K562 (cell line): Measurements from ENCODE around the gene LAMTOR1. TPM values are rescaled to one million over a fixed set of nuclear protein-coding genes. Genes with fewer than 3 reads are reported as not detected.

Experiments used
- ATAC-seq: fragments of 200-7000 bp; cut with Tn5 transposase; 3 replicates; pipeline ENCODE4 v1.9.1; 2020; ENCODE audit warnings: moderate library complexity
- BruUV-seq: library from RNA; stranded (reverse); fragments of 400-500 nt; replicated peaks from 2 replicates; lab custom pipeline; 2021; lab: Mats Ljungman, UMichigan
- CTCF ChIA-PET: fragments of 300-600 bp; formaldehyde crosslinking; extraction: SDS; loops from one replicate; lab custom pipeline; 2021; ENCODE audit warnings: low intra/inter-chr PET ratio; lab: Yijun Ruan, JAX
- POLR2A ChIA-PET: fragments of 300-600, 350-650 bp; sonication (Branson Sonifier 250); formaldehyde crosslinking; extraction: SDS; loops from one replicate; lab custom pipeline; 2021; ENCODE audit warnings: antibody characterized with exemption, inconsistent platforms; lab: Yijun Ruan, JAX
- DNase-seq, 4 experiments: peaks; one replicate each; pipeline versions ENCODE4 v3.0.0 to v3.0.0-alpha.2; 2011 to 2018; ENCODE audit warnings: low spot score in 3 of 4, mixed read lengths in 3 of 4; ENCODE audit errors: extremely low read depth in 1 of 4
- FAIRE-seq: peaks from 2 replicates; lab custom pipeline; 2011; peaks lifted over from hg19 to GRCh38; lab: Jason Lieb, UNC
- H2AFZ ChIP-seq: 2 replicates; pipeline ENCODE4 v1.6.0; 2011; ENCODE audit warnings: low read depth, low read length, control low read depth, inconsistent platforms
- H3K27ac ChIP-seq: fragments of 200-600 bp; 3 replicates; pipeline ENCODE4 v1.8.0; 2011; ENCODE audit warnings: low read depth, mild to moderate bottlenecking, control low read depth, inconsistent platforms, low read length, moderate library complexity, mixed read lengths; ENCODE audit errors: extremely low read depth
- H3K27me3 ChIP-seq, 2 experiments: fragments of 300-600 bp in 1 of 2; 2 replicates in 1 of 2; 3 replicates in 1 of 2; pipeline versions ENCODE4 v1.6.0 to v1.8.0; 2011; ENCODE audit warnings: inconsistent platforms in 2 of 2, low read length in 2 of 2, mild to moderate bottlenecking in 1 of 2, mixed read lengths in 1 of 2, moderate library complexity in 1 of 2; ENCODE audit not compliant: control insufficient read depth in 2 of 2, insufficient read depth in 2 of 2
- H3K36me3 ChIP-seq: fragments of 300-600 bp; 3 replicates; pipeline ENCODE4 v1.8.0; 2011; ENCODE audit warnings: mild to moderate bottlenecking, low read length, inconsistent platforms; ENCODE audit not compliant: control insufficient read depth, insufficient read depth
- H3K4me1 ChIP-seq, 2 experiments: fragments of 200-600 bp in 1 of 2; replicated peaks in 1 of 2; 2 replicates in 1 of 2; 3 replicates in 1 of 2; pipeline versions ENCODE4 v1.5.1 to v1.8.0; 2011; ENCODE audit warnings: inconsistent platforms in 2 of 2, low read length in 2 of 2, mild to moderate bottlenecking in 1 of 2, mixed read lengths in 1 of 2, moderate library complexity in 1 of 2; ENCODE audit not compliant: control insufficient read depth in 2 of 2, insufficient read depth in 2 of 2
- H3K4me2 ChIP-seq: 2 replicates; pipeline ENCODE4 v1.6.1; 2011; ENCODE audit warnings: low read length, control low read depth, inconsistent platforms, mixed read lengths; ENCODE audit not compliant: insufficient read depth
- H3K4me3 ChIP-seq: fragments of 200-600 bp; sonication (generic), shearing (Covaris generic); 2 replicates; pipeline ENCODE4 v1.5.1; 2016; ENCODE audit warnings: control low read depth, inconsistent platforms
- H3K79me2 ChIP-seq: fragments of 200-600 bp; 3 replicates; pipeline ENCODE4 v1.8.0; 2011; ENCODE audit warnings: low read length, inconsistent platforms; ENCODE audit not compliant: control insufficient read depth, insufficient read depth
- H3K9ac ChIP-seq, 2 experiments: 2 replicates each; pipeline versions ENCODE4 v1.6.0 to v1.6.1; 2011; ENCODE audit warnings: low read depth in 2 of 2, low read length in 2 of 2, control low read depth in 1 of 2, inconsistent platforms in 1 of 2, mild to moderate bottlenecking in 1 of 2, mixed read lengths in 1 of 2; ENCODE audit not compliant: insufficient read depth in 1 of 2
- H3K9me1 ChIP-seq: one replicate; pipeline ENCODE4 v1.6.0; 2011; ENCODE audit warnings: inconsistent platforms, mild to moderate bottlenecking, low read length, moderate library complexity; ENCODE audit not compliant: control insufficient read depth, insufficient read depth
- H3K9me3 ChIP-seq: replicated peaks from 2 replicates; pipeline ENCODE4 v1.5.1; 2011; ENCODE audit warnings: low read depth, low read length, inconsistent platforms; ENCODE audit not compliant: control insufficient read depth, insufficient read depth
- H4K20me1 ChIP-seq: replicated peaks from 2 replicates; pipeline ENCODE4 v1.6.1; 2011; ENCODE audit warnings: low read length, inconsistent platforms, mixed read lengths; ENCODE audit not compliant: control insufficient read depth, insufficient read depth
- ESRRB ChIP-seq: fragments of 250-450 bp; sonication (Bioruptor Pico); IDR thresholded peaks from 2 replicates; pipeline ENCODE4 v1.5.0; 2020; ENCODE audit warnings: mild to moderate bottlenecking, moderate library complexity, borderline replicate concordance
- FOXJ2 ChIP-seq: fragments of 200-800 bp; sonication (Bioruptor generic); IDR thresholded peaks from 2 replicates; pipeline ENCODE4 v1.6.1; 2016; ENCODE audit warnings: missing genetic modification characterization, missing compliant biosample characterization
- RBM14 ChIP-seq: fragments of 200-400 bp; formaldehyde crosslinking; IDR thresholded peaks from 2 replicates; pipeline ENCODE4 v1.6.1; 2018; ENCODE audit warnings: low read depth, mild to moderate bottlenecking, low read length, moderate library complexity, borderline replicate concordance; ENCODE audit not compliant: insufficient read depth
- RFX1 ChIP-seq: fragments of 450-650 bp; IDR thresholded peaks from 2 replicates; pipeline ENCODE4 v1.6.1; 2016; ENCODE audit warnings: mild to moderate bottlenecking, moderate library complexity
- TOE1 ChIP-seq, 2 experiments: fragments of 450-650 bp in 1 of 2; sonication (generic) in 1 of 2; formaldehyde crosslinking in 1 of 2; IDR thresholded peaks; 2 replicates each; pipeline versions ENCODE4 v1.7.1 to v1.8.0; 2016 to 2022; ENCODE audit warnings: borderline replicate concordance in 2 of 2, mild to moderate bottlenecking in 2 of 2, antibody characterized with exemption in 1 of 2, inconsistent platforms in 1 of 2, low read depth in 1 of 2, missing genetic modification reagents in 1 of 2, moderate library complexity in 1 of 2
- WGBS: fragments of 100-300 bp; shearing (Covaris generic); methylation state at CpG from one replicate; pipeline ENCODE4 v1.1.6; 2016; ENCODE audit warnings: low coverage, mixed read lengths; ENCODE audit not compliant: insufficient coverage; ENCODE audit errors: missing lambda C conversion rate; 5-methylcytosine and 5-hydroxymethylcytosine counted together
- in situ Hi-C: fragments of 300-500 bp; cut with MboI; formaldehyde crosslinking; loops from 4 replicates; pipeline ENCODE4 v1.15.0; 2018; ENCODE audit warnings: inconsistent platforms, mixed read lengths
- intact Hi-C: fragments of 100-400 bp; cut with micrococcal nuclease; formaldehyde crosslinking; loops from 2 replicates; pipeline ENCODE4 v1.14.2; 2022
- polyA plus RNA-seq, 8 experiments: library from polyadenylated mRNA; depleted of rRNA in 4 of 8; stranded (reverse) in 5 of 8; unstranded in 3 of 8; fragments of >200 nt; fragmentation: Nextera tagmentation in 2 of 8; fragmentation: Illumina TruSeq in 1 of 8; extraction: Ambion mirVana in 2 of 8; extraction: Trizol in 1 of 8; gene quantifications; 2 replicates each; pipeline versions ENCODE4 v1.2.1 to v1.2.3, GENCODE V29; 2011 to 2014; ENCODE audit warnings: inconsistent platforms in 1 of 8, missing spikeins in 1 of 8
- total RNA-seq, 7 experiments: library from RNA; depleted of rRNA in 6 of 7; stranded (reverse); fragments of >200 nt in 6 of 7; fragmentation: Illumina TruSeq in 2 of 7; extraction: Trizol in 2 of 7; gene quantifications; 2 replicates each; pipeline versions ENCODE4 v1.2.1 to v1.2.3, GENCODE V29; 2011 to 2021; ENCODE audit warnings: low replicate concordance in 1 of 7
- TF ChIP-seq, protein P1 (sequence below), 2 experiments: IDR thresholded peaks in 1 of 2; conservative IDR thresholded peaks in 1 of 2; 2 replicates each; pipeline ENCODE4 v1.6.1; 2016; ENCODE audit warnings: low read depth in 2 of 2, mild to moderate bottlenecking in 1 of 2, missing compliant biosample characterization in 1 of 2, missing genetic modification characterization in 1 of 2, moderate library complexity in 1 of 2
- TF ChIP-seq, protein P2 (sequence below): sonication (generic); IDR thresholded peaks from 2 replicates; pipeline ENCODE4 v1.6.1; 2016

The LAMTOR1 gene
- total and polyA plus RNA-seq, 9 of the 15 experiments (the other 6 are each of a cell fraction or from before 2014, with no cell fraction given) = 62.6 to 104 (median 85.3) TPM

DNA sequence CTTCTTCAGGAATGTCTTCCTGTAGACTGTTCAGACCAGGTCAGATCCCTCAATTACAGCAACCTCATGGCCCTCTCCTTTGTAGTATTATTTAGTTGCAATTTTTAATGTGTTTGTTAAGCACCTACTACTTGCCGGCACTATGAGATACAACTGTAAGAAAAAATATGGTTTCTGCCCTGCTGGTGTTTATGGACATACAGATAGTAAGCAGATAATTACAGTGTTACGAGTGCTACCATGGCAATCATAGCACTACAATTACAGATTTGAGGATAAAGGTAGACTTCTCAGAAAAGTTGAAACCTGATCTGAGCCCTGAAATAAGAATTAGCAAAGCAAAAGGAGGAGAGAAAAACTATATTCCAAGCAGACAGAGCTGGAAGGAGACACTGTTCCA is 19.7 kb downstream of the LAMTOR1 start:
- WGBS = 8% methylated on average over 2 of the region's 2 CpGs
- POLR2A ChIA-PET = interaction anchor here (3.2 kb wide), 1 partner anchor 11 kb away, joined by 12 read pairs; no protein-coding TSS in a partner anchor
- intact Hi-C loops = no loop called here

DNA sequence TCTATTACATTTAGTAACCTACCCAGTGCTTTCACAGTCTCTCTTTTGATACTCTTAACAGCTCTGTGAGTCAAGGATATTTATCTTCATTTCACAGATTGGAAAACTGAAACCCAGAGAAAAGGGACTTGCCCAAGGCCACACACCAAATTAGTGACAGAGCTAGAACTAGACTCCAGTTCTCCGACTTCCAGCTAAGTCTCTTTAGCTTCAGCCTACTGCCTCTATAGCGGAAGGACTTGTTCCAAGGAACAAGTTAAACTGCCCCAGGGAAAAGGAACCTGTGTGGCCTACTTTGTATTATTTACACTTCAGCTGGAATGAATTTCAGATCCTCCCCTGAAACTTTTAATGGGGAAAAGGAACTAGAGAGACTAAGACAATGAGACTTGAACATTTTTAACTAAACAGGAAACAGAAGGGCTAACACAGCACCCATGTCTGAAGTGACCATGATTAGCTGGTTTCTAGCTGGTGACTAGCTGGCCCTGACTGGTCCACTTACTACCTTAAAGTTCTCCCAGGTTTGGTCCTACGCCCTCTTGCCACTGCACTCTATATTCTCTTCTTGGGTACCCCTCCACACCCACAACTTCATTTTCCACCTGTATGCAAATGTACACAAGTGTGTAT is 21.2 kb downstream of the LAMTOR1 start:
- Histone ChIP-seq H3K9me3 (no peaks in the 10 kb centered on the region), H3K27me3 (no peaks in the 10 kb centered on the region), H3K4me2 (peak overlapping the region; percentile 95), H3K9ac (no peak overlapping the region), H4K20me1 (0 out of 2 replicates have a peak, but pooled peaks cover 6% of the 10 kb centered on the region), H2AFZ (peak overlapping the region; percentile 99), H3K4me1 (peaks cover 6 to 11% of the 10 kb centered on the region in 2 experiments; a peak in 3 of 5 replicates), H3K36me3 (peaks cover 3% of the 10 kb centered on the region; the same call in 2 of the 3 replicates), H3K9me1 (no peaks in the 10 kb centered on the region), H3K27ac (peak overlapping the region; percentile 76; the same call in 1 of the 3 replicates), H3K4me3 (no peak overlapping the region), H3K79me2 (peaks cover 30% of the 10 kb centered on the region)
- WGBS = 84% methylated on average over 3 of the region's 3 CpGs
- no TSS peak for BruUV-seq
- ChIA-PET POLR2A (interaction anchor here (0.7 to 2.3 kb wide), 7 partner anchors 9 to 31 kb away, joined by 3 to 15 read pairs (median 5); partner anchors contain the start of genes ANAPC15 and LAMTOR1), CTCF (no interaction called here)
- FAIRE-seq = no peak
- in situ Hi-C loops = no loop called here
- no peak for DNase-seq
- TF ChIP-seq, protein P1, sequence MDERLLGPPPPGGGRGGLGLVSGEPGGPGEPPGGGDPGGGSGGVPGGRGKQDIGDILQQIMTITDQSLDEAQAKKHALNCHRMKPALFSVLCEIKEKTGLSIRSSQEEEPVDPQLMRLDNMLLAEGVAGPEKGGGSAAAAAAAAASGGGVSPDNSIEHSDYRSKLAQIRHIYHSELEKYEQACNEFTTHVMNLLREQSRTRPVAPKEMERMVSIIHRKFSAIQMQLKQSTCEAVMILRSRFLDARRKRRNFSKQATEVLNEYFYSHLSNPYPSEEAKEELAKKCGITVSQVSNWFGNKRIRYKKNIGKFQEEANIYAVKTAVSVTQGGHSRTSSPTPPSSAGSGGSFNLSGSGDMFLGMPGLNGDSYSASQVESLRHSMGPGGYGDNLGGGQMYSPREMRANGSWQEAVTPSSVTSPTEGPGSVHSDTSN (CRISPR knock-in tag; IDR thresholded peaks at IDR 0.05; ENCODE audit: low read depth) = no peak
- TF ChIP-seq, protein P1 (tag; conservative IDR thresholded peaks at IDR 0.05; ENCODE audit: low read depth) = no peak
- TF ChIP-seq, protein P2, sequence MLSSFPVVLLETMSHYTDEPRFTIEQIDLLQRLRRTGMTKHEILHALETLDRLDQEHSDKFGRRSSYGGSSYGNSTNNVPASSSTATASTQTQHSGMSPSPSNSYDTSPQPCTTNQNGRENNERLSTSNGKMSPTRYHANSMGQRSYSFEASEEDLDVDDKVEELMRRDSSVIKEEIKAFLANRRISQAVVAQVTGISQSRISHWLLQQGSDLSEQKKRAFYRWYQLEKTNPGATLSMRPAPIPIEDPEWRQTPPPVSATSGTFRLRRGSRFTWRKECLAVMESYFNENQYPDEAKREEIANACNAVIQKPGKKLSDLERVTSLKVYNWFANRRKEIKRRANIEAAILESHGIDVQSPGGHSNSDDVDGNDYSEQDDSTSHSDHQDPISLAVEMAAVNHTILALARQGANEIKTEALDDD = peak; percentile 81; the same call in 1 of the 2 replicates
- intact Hi-C loops = loop anchor here (2.0 kb wide), 1 partner anchor 41 kb away; no protein-coding TSS in a partner anchor
- no peak for ATAC-seq

More for the DNA sequence above, 19.7 kb downstream of the LAMTOR1 start:
- Histone ChIP-seq H3K4me1 (peaks cover 6 to 12% of the 10 kb centered on the region in 2 experiments; a peak in 3 of 5 replicates), H3K9ac (no peak overlapping the region), H3K27me3 (no peaks in the 10 kb centered on the region), H3K9me1 (no peaks in the 10 kb centered on the region), H3K4me3 (no peak overlapping the region), H2AFZ (no peak overlapping the region), H3K4me2 (no peak overlapping the region), H3K27ac (no peak overlapping the region), H3K79me2 (peaks cover 17% of the 10 kb centered on the region), H4K20me1 (peaks cover 4% of the 10 kb centered on the region; the same call in 1 of the 2 replicates), H3K36me3 (peaks cover 9% of the 10 kb centered on the region), H3K9me3 (no peaks in the 10 kb centered on the region)
- CTCF ChIA-PET = no interaction called here
- no TSS peak for BruUV-seq
- in situ Hi-C loops = no loop called here
- no peak for FAIRE-seq
- ATAC-seq = no peak
- DNase-seq = no peak
- peak; percentile 63; the same call in 1 of the 2 replicates for TF ChIP-seq FOXJ2 (tag)
- TF ChIP-seq TOE1 (IDR thresholded peaks at IDR 0.05; ENCODE audit: borderline replicate concordance) = no peak
- TF ChIP-seq TOE1 (CRISPR knock-in tag; IDR thresholded peaks at IDR 0.05; ENCODE audit: borderline replicate concordance, low read depth) = no peak
- TF ChIP-seq RFX1 = peak; percentile 35; the same call in 1 of the 2 replicates
- TF ChIP-seq RBM14 = no peak
- TF ChIP-seq ESRRB = no peak
